Cardiac fibroblast (primary cell): Measurements from ENCODE around the gene GALNT16.
A peak's percentile ranks its signal among the peaks of the same experiment; 100 is the strongest.

Source experiments
- DNase-seq, 2 donors: peaks; one replicate each; pipeline versions ENCODE4 v3.0.0 to v3.0.0-alpha.2; 2010; ENCODE audit warnings: low read depth in 2 of 2
- H3K4me3 ChIP-seq, 2 donors: replicated peaks in 1 of 2; 1 replicate in 1 of 2; 2 replicates in 1 of 2; pipeline ENCODE4 v1.5.1; 2011; ENCODE audit warnings: low read depth in 2 of 2, low read length in 2 of 2, mild to moderate bottlenecking in 2 of 2, moderate library complexity in 1 of 2
- CTCF ChIP-seq: IDR thresholded peaks from one replicate; pipeline ENCODE4 v1.5.1; 2011; ENCODE audit warnings: low read depth, mild to moderate bottlenecking, low read length, inconsistent platforms

Gene GALNT16

DNA sequence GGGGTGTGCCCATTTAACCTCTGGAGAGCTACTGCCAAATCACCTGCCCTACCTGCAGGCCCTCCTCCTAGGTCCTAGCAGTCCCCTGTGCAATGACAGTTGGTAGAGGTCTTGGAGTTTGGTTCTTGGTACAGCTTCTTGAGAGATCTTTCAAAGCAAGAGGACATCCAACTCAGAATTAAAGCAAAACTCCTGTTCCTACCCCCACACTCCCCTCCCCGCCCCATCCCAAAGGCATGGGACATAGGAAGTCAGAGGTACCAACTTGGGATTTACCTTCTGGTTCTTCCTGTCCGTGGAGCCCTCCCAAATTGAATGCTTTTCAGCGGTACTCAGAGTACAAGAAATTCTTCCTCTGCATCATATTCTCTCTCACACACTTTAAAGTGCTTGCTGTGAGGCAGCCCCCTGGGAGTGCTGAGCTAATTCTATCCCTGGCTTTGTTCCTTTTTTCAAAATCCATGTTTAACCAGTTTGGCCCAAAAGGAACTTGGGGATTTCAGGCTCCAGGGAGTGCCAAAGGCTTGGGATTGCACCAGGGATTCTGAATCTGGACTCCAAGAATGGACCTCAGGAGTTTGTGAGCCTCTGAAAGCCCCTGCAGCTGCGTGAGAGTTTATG, 40.8 kb downstream of the GALNT16 start:
- DNase-seq = no peak
- TF ChIP-seq CTCF = no peak
- H3K4me3 ChIP-seq = no peak overlapping the region

- TF ChIP-seq CTCF = no peak
- no peak for DNase-seq
Observed at GRCh38 chr14:69303086-69303485, 43.1 kb downstream of the GALNT16 start.

DNA sequence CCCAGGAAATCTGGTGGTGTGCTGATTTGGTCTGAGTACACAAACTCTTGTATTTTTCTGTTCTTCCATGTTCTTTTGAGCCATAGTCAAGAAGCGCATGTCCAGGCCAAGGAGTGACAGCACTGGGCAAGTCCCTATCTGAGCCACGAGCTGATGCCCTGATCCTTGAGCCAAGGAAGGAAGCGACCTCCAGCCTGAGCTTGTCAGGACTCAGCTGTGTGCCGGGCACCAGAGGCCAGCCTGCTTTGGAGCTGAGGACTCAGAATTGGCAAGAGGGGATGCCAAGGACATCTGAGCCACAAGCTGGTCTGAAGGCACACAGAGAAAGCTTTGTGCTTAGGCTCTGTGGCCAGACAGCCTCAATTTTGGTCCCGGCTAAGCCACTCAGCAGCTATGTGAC, 52.6 kb downstream of the GALNT16 start:
- no peak for TF ChIP-seq CTCF
- no peak for DNase-seq
- no peak overlapping the region for H3K4me3 ChIP-seq

More at GRCh38 chr14:69303086-69303485, 43.1 kb downstream of the GALNT16 start:
- no peak overlapping the region for H3K4me3 ChIP-seq

DNA sequence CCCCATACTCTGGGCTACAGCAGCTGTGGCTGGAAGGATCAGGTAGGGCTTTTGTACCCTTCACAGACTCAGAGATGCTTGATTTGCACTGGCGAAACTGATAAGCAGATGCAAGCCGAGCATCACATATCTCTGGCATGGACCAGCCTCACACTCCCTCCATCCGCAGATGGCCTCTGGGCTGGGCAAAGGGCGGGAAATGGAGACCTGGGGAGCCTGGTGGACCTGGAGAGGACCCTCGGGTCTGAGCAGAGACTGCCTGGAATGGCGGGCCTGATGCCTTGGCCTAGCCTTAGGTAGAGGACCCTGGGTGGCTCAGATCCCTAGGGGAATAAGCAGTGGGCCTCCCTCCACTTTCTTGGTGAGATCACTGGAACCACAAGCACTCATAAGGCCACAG, 53.2 kb downstream of the GALNT16 start:
- no peak for DNase-seq
- TF ChIP-seq CTCF = no peak
- no peak overlapping the region for H3K4me3 ChIP-seq

- DNase-seq = no peak
- no peak overlapping the region for H3K4me3 ChIP-seq
- no peak for TF ChIP-seq CTCF
Observed at GRCh38 chr14:69314327-69314726, 54.4 kb downstream of the GALNT16 start.

DNA sequence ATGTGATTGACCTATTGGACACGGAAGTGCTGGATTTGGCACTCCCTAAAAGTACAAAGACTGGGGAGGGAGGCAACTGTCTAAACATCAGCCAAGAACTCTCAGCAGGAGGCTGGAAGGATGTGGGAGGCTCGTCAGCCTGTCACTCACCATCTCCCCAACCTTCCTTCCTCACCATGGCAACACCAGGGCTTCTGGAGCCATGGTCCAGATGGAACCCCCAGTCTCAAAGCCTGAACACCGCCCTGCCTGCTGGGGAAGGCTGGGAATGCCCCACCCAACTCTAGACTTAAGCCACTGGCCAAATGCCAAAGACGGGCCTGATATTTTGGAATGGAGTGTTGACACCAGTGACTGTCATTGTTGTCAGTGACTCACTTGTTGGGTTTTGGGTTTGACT, 55.3 kb downstream of the GALNT16 start:
- no peak overlapping the region for H3K4me3 ChIP-seq
- DNase-seq = peak; percentile 5 to 39
- TF ChIP-seq CTCF = no peak
